CD4-positive, alpha-beta T cell treated with Interferon alpha-2 for 1 hour (primary cell): ENCODE measurements around the gene TUBA3D.
"Not testable (repeated sequence)": the region's sequence is repeated elsewhere in the genome, so short reads cannot be mapped to it uniquely, and the experiment has no call there.

ENCODE experiments used
- DNase-seq, 2 donors: peaks; one replicate each; pipeline ENCODE4 v3.0.0-alpha.2; 2020 to 2022

TUBA3D gene

GRCh38 chr2:131516011-131516410, 40.1 kb downstream of the TUBA3D start:
- DNase-seq, result no peak

GRCh38 chr2:131516621-131517020, 40.7 kb downstream of the TUBA3D start:
- not testable (repeated sequence) for DNase-seq

GRCh38 chr2:131517106-131517831, 41.4 kb downstream of the TUBA3D start:
- DNase-seq, result no peak

- not testable (repeated sequence) for DNase-seq
Observed at GRCh38 chr2:131517856-131518255, 41.9 kb downstream of the TUBA3D start.

- DNase-seq, result not testable (repeated sequence)
Observed at GRCh38 chr2:131518531-131518930, 42.6 kb downstream of the TUBA3D start.

- DNase-seq, result no peak
Observed at GRCh38 chr2:131519466-131519865, 43.5 kb downstream of the TUBA3D start.

- DNase-seq, result not testable (repeated sequence)
Observed at GRCh38 chr2:131519871-131520470, 44.1 kb downstream of the TUBA3D start.

GRCh38 chr2:131520526-131520925, 44.6 kb downstream of the TUBA3D start:
- DNase-seq, result no peak

- not testable (repeated sequence) for DNase-seq
Observed at GRCh38 chr2:131521524-131521923, 45.6 kb downstream of the TUBA3D start.

- no peak for DNase-seq
Observed at GRCh38 chr2:131521961-131522781, 46.3 kb downstream of the TUBA3D start.

- DNase-seq, result not testable (repeated sequence)
Observed at GRCh38 chr2:131525256-131525655, 49.3 kb downstream of the TUBA3D start.

- DNase-seq, result peak; percentile 84 to 86
Observed at GRCh38 chr2:131527131-131528001, 51.4 kb downstream of the TUBA3D start, which contains the start of gene CCDC74A. CCDC74A (plus strand) TSS chr2:131527888; CDS start chr2:131527971, 83 bp downstream.

- DNase-seq, result not testable (repeated sequence)
Observed at GRCh38 chr2:131528981-131529863, 53.3 kb downstream of the TUBA3D start.

GRCh38 chr2:131529864-131530445, 54.0 kb downstream of the TUBA3D start:
- not testable (repeated sequence) for DNase-seq

- not testable (repeated sequence) for DNase-seq
Observed at GRCh38 chr2:131530626-131531344, 54.9 kb downstream of the TUBA3D start.

GRCh38 chr2:131531547-131532185, 55.7 kb downstream of the TUBA3D start:
- DNase-seq, result not testable (repeated sequence)
